Gastroesophageal sphincter (tissue), 3 donors: ENCODE measurements around the gene C19orf67.

ENCODE experiments used
- EP300 ChIP-seq: sonication (generic); formaldehyde crosslinking; IDR thresholded peaks from one replicate; pipeline ENCODE4 v1.6.1; 2017; ENCODE audit warnings: antibody characterized with exemption, mild to moderate bottlenecking
- POLR2A ChIP-seq, 2 donors: fragments of 450-650 bp; IDR thresholded peaks; one replicate each; pipeline ENCODE4 v1.6.1; 2017; ENCODE audit warnings: antibody characterized with exemption in 2 of 2, mild to moderate bottlenecking in 2 of 2, moderate library complexity in 1 of 2
- TF ChIP-seq, protein P1 (sequence below), 4 experiments: fragments of 200-600 bp in 2 of 4; fragments of 450-650 bp in 2 of 4; sonication (generic) in 1 of 4; IDR thresholded peaks; one replicate each; pipeline ENCODE4 v1.5.1; 2017 to 2019; ENCODE audit warnings: antibody characterized with exemption in 4 of 4, mild to moderate bottlenecking in 2 of 4, moderate library complexity in 2 of 4

DNA sequence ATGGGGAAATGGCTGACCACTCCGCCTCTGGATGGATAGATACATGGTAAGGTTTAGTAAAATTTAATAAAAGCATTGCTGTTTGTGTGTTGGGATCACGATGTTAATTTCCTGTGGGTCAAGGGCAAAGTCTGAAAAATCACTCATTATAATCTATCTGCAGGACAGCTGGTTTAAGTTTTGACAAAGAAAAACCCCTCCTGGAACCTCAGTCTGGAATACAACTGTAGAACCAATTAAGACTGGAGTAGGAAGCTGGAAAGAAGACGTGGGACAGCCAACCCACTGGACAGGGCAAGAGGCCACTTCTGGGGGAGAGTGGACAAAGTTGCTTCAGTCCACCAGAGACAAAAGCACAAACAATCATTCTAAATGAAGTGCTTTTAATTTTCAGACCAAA is 33.6 kb upstream of the C19orf67 start:
- TF ChIP-seq, protein P1, sequence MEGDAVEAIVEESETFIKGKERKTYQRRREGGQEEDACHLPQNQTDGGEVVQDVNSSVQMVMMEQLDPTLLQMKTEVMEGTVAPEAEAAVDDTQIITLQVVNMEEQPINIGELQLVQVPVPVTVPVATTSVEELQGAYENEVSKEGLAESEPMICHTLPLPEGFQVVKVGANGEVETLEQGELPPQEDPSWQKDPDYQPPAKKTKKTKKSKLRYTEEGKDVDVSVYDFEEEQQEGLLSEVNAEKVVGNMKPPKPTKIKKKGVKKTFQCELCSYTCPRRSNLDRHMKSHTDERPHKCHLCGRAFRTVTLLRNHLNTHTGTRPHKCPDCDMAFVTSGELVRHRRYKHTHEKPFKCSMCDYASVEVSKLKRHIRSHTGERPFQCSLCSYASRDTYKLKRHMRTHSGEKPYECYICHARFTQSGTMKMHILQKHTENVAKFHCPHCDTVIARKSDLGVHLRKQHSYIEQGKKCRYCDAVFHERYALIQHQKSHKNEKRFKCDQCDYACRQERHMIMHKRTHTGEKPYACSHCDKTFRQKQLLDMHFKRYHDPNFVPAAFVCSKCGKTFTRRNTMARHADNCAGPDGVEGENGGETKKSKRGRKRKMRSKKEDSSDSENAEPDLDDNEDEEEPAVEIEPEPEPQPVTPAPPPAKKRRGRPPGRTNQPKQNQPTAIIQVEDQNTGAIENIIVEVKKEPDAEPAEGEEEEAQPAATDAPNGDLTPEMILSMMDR (IDR thresholded peaks at IDR 0.05): no peak
- TF ChIP-seq POLR2A (IDR thresholded peaks at IDR 0.05) (no peak), EP300 (no peak)
